DOHH2 (cell line): ENCODE results near the gene HECW1.

Source experiments
- CTCF ChIP-seq: fragments of 200-600 bp; sonication (generic); IDR thresholded peaks from one replicate; pipeline ENCODE4 v1.5.1; 2014; ENCODE audit warnings: antibody characterized with exemption, mild to moderate bottlenecking, low read depth, low read length; ENCODE audit not compliant: poor library complexity, severe bottlenecking
- EZH2phosphoT487 ChIP-seq: fragments of 200-600 bp; sonication (generic); IDR thresholded peaks from 2 replicates; pipeline ENCODE4 v1.6.1; 2017; ENCODE audit warnings: borderline replicate concordance, mild to moderate bottlenecking, antibody characterized with exemption, low read length, moderate library complexity, mixed read lengths

DNA sequence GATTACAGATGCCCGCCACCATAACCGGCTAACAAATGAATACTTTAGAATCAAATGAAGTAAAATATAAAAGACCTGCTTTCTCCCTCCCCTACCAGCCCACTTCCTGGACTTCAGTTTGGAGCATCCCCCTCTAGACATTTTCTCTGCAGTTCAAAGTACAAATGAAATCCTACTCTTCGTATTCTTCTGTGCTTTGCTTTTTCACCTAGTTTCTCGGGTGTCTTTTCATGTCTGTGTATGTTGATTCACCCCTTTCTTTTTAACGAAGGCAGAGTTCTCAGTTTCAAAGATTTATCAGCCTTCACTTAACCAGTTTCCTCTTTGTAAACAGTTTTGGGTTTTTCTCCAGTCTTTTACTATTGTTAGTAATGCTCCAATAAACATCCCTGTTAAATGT is 324.6 kb downstream of the HECW1 start:
- no peak for TF ChIP-seq CTCF
- no peak for TF ChIP-seq EZH2phosphoT487
